Neuronal stem cell (in vitro differentiated cells): Measurements from ENCODE around the gene SLITRK1.

Experiments
- DNase-seq: peaks from one replicate; pipeline ENCODE4 v3.0.0-alpha.2; 2013; ENCODE audit warnings: low spot score
- H2AFZ ChIP-seq: one replicate; pipeline ENCODE4 v1.6.1; 2013; ENCODE audit warnings: mild to moderate bottlenecking, low read length, inconsistent platforms
- H2AK5ac ChIP-seq: 2 replicates; pipeline ENCODE4 v1.6.1; 2013; ENCODE audit warnings: low read depth, mild to moderate bottlenecking, inconsistent platforms, low read length, moderate library complexity, mixed read lengths
- H2BK120ac ChIP-seq: 2 replicates; pipeline ENCODE4 v1.6.1; 2013; ENCODE audit warnings: low read depth, mild to moderate bottlenecking, inconsistent platforms, low read length, moderate library complexity, mixed read lengths
- H2BK12ac ChIP-seq: one replicate; pipeline ENCODE4 v1.6.1; 2013; ENCODE audit warnings: low read length, inconsistent platforms
- H2BK15ac ChIP-seq: 2 replicates; pipeline ENCODE4 v1.6.1; 2013; ENCODE audit warnings: mild to moderate bottlenecking, low read length, inconsistent platforms, mixed read lengths
- H2BK5ac ChIP-seq: one replicate; pipeline ENCODE4 v1.6.1; 2013; ENCODE audit warnings: inconsistent platforms, mild to moderate bottlenecking, low read length, moderate library complexity
- H3K14ac ChIP-seq: one replicate; pipeline ENCODE4 v1.6.1; 2013; ENCODE audit warnings: low read length, inconsistent platforms
- H3K18ac ChIP-seq: 2 replicates; pipeline ENCODE4 v1.6.1; 2013; ENCODE audit warnings: low read length, inconsistent platforms
- H3K23ac ChIP-seq: 2 replicates; pipeline ENCODE4 v1.6.1; 2013; ENCODE audit warnings: low read depth, mild to moderate bottlenecking, mixed read lengths, low read length, inconsistent platforms; ENCODE audit not compliant: poor library complexity
- H3K27ac ChIP-seq: replicated peaks from 3 replicates; pipeline ENCODE4 v1.5.1; 2013; ENCODE audit warnings: low read length, inconsistent platforms
- H3K27me3 ChIP-seq, 3 experiments: 2 replicates each; pipeline ENCODE4 v1.6.1; 2013; ENCODE audit warnings: low read length in 3 of 3, mild to moderate bottlenecking in 2 of 3, inconsistent platforms in 1 of 3, low read depth in 1 of 3, mixed read lengths in 1 of 3, moderate library complexity in 1 of 3; ENCODE audit not compliant: control insufficient read depth in 3 of 3, insufficient read depth in 3 of 3
- H3K36me3 ChIP-seq, 2 donors: replicated peaks in 1 of 2; 2 replicates each; pipeline ENCODE4 v1.6.1; 2013; ENCODE audit warnings: low read length in 2 of 2; ENCODE audit not compliant: control insufficient read depth in 2 of 2, insufficient read depth in 2 of 2
- H3K4ac ChIP-seq: 2 replicates; pipeline ENCODE4 v1.6.1; 2013; ENCODE audit warnings: inconsistent platforms, mild to moderate bottlenecking, low read length, moderate library complexity
- H3K4me1 ChIP-seq, 2 donors: 1 replicate in 1 of 2; 2 replicates in 1 of 2; pipeline ENCODE4 v1.6.1; 2013; ENCODE audit warnings: low read length in 2 of 2, low read depth in 1 of 2; ENCODE audit not compliant: control insufficient read depth in 2 of 2, insufficient read depth in 1 of 2
- H3K4me2 ChIP-seq: one replicate; pipeline ENCODE4 v1.6.1; 2013; ENCODE audit warnings: mild to moderate bottlenecking, low read length, inconsistent platforms; ENCODE audit not compliant: insufficient read depth, poor library complexity, severe bottlenecking
- H3K4me3 ChIP-seq, 2 donors: 2 replicates each; pipeline ENCODE4 v1.5.1; 2013; ENCODE audit warnings: low read length in 2 of 2, mild to moderate bottlenecking in 2 of 2, inconsistent platforms in 1 of 2, moderate library complexity in 1 of 2
- H3K79me1 ChIP-seq: one replicate; pipeline ENCODE4 v1.6.1; 2013; ENCODE audit warnings: low read depth, mild to moderate bottlenecking, inconsistent platforms, low read length, moderate library complexity
- H3K9ac ChIP-seq: one replicate; pipeline ENCODE4 v1.6.1; 2013; ENCODE audit warnings: mild to moderate bottlenecking, low read depth, low read length, inconsistent platforms; ENCODE audit not compliant: poor library complexity
- H3K9me3 ChIP-seq, 2 donors: replicated peaks in 1 of 2; 2 replicates each; pipeline versions ENCODE3 to v1.6.1; 2013; ENCODE audit warnings: low read length in 2 of 2, mild to moderate bottlenecking in 2 of 2, inconsistent platforms in 1 of 2, low read depth in 1 of 2, mixed read lengths in 1 of 2, moderate library complexity in 1 of 2; ENCODE audit not compliant: control insufficient read depth in 2 of 2, insufficient read depth in 1 of 2
- H4K8ac ChIP-seq: one replicate; pipeline ENCODE4 v1.6.1; 2013; ENCODE audit warnings: low read depth, mild to moderate bottlenecking, inconsistent platforms, low read length, moderate library complexity
- H4K91ac ChIP-seq: one replicate; pipeline ENCODE4 v1.6.1; 2013; ENCODE audit warnings: low read length, low read depth, mild to moderate bottlenecking, inconsistent platforms; ENCODE audit not compliant: poor library complexity
- WGBS, 2 donors: extraction: QIAGEN DNeasy Blood & Tissue Kit; methylation state at CpG; one replicate each; pipeline ENCODE4 v1.1.7; 2013; ENCODE audit warnings: missing lambda C conversion rate in 2 of 2, mixed read lengths in 1 of 2; ENCODE audit not compliant: insufficient read length in 2 of 2, insufficient replicate concordance in 1 of 2; ENCODE audit errors: extremely low coverage in 2 of 2; 5-methylcytosine and 5-hydroxymethylcytosine counted together

The SLITRK1 gene

DNA sequence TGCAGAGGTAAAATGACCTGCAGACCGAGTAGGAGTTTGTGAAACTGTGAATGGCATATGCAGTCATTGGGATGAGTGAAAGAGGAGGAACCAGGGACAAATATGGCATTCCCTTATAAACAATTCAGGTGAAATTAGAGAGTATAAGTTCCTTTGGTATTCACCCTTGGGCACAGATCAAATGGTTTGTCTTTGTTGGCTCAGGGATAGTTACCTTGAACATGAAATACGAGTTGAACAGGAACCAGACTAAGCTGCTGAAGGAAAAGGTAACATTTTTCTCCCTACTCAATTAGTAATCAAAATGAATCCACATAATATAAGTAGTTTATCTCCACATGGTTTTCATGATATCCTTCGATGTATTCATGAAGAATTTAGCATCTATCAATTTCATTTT lies 50.5 kb downstream of the SLITRK1 start:
- Histone ChIP-seq H4K8ac (no peak overlapping the region), H3K36me3 (no peaks in the 10 kb centered on the region), H3K4ac (no peak overlapping the region), H2BK12ac (no peak overlapping the region), H2AFZ (no peak overlapping the region), H3K4me2 (no peak overlapping the region), H3K18ac (no peak overlapping the region), H2BK5ac (no peak overlapping the region), H2BK15ac (no peak overlapping the region), H3K14ac (no peak overlapping the region), H3K4me1 (no peaks in the 10 kb centered on the region), H3K9me3 (peaks cover 0 to 3% of the 10 kb centered on the region in 2 donors), H2BK120ac (no peak overlapping the region), H3K79me1 (no peaks in the 10 kb centered on the region), H4K91ac (no peak overlapping the region), H3K4me3 (no peak overlapping the region), H3K27me3 (no peaks in the 10 kb centered on the region), H3K23ac (no peak overlapping the region), H3K27ac (no peak overlapping the region), H2AK5ac (no peak overlapping the region), H3K9ac (no peak overlapping the region)
- WGBS, 2 donors: no CpG with 5 or more reads among the region's 3 CpGs
- DNase-seq: no peak

DNA sequence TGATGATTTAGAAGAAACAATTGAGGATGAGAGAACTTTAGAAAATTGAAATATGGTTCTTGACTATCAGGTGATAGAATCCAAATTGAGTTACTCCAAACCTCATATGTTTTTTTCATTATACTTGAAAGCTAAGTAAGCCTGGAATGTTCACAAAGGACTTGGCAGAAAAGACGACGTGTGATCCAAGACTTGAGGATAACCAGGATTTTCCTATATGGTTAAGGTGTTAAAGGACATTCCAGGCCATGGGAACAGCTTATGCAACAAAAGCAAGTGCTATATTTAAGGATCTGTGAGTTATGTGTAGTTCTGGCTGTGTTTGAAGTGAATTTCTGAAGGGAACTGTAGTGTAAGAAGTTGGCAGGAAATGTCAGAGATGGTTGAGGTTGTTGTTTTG lies 52.5 kb downstream of the SLITRK1 start:
- H2BK12ac ChIP-seq: no peak overlapping the region
- H3K4ac ChIP-seq: no peak overlapping the region
- no peak overlapping the region for H2AK5ac ChIP-seq
- H3K9ac ChIP-seq: no peak overlapping the region
- no peak overlapping the region for H4K8ac ChIP-seq
- no peaks in the 10 kb centered on the region for H3K27me3 ChIP-seq
- no peak overlapping the region for H3K23ac ChIP-seq
- no peaks in the 10 kb centered on the region for H3K79me1 ChIP-seq
- no peaks in the 10 kb centered on the region for H3K4me1 ChIP-seq
- H4K91ac ChIP-seq: no peak overlapping the region
- no peak overlapping the region for H2AFZ ChIP-seq
- DNase-seq: no peak
- no peak overlapping the region for H2BK120ac ChIP-seq
- WGBS, 2 donors: no CpG with 5 or more reads among the region's 2 CpGs
- H3K14ac ChIP-seq: no peak overlapping the region
- H3K27ac ChIP-seq: no peak overlapping the region
- H2BK5ac ChIP-seq: no peak overlapping the region
- no peak overlapping the region for H2BK15ac ChIP-seq
- H3K4me2 ChIP-seq: no peak overlapping the region
- no peaks in the 10 kb centered on the region for H3K36me3 ChIP-seq
- H3K18ac ChIP-seq: no peak overlapping the region
- H3K4me3 ChIP-seq: no peak overlapping the region
- no peaks in the 10 kb centered on the region for H3K9me3 ChIP-seq

GRCh38 chr13:83827338-83827737 lies 54.9 kb downstream of the SLITRK1 start:
- Histone ChIP-seq H3K4me1 (no peaks in the 10 kb centered on the region), H3K18ac (no peak overlapping the region), H2AK5ac (no peak overlapping the region), H4K8ac (no peak overlapping the region), H2BK12ac (no peak overlapping the region), H4K91ac (no peak overlapping the region), H3K4ac (no peak overlapping the region), H3K36me3 (no peaks in the 10 kb centered on the region), H3K9ac (no peak overlapping the region), H3K9me3 (peaks cover 0 to 10% of the 10 kb centered on the region in 2 donors), H2BK15ac (no peak overlapping the region), H3K27ac (no peak overlapping the region), H3K27me3 (no peaks in the 10 kb centered on the region), H2BK5ac (no peak overlapping the region), H3K4me2 (no peak overlapping the region), H3K23ac (no peak overlapping the region), H2AFZ (no peak overlapping the region), H3K4me3 (no peak overlapping the region), H3K14ac (no peak overlapping the region), H3K79me1 (no peaks in the 10 kb centered on the region), H2BK120ac (no peak overlapping the region)
- DNase-seq: no peak
